Prostate gland (tissue), 2 donors: ENCODE measurements around the gene ADAMTS14. TPM values are rescaled to one million over a fixed set of nuclear protein-coding genes. Genes with fewer than 3 reads are reported as not detected.

Experiments
- DNase-seq: peaks from one replicate; pipeline ENCODE4 v3.0.0-alpha.2; 2019; ENCODE audit warnings: low spot score
- H3K27ac ChIP-seq, 2 donors: fragments of 200-600 bp; sonication (generic); 2 replicates each; pipeline ENCODE4 v1.5.1; 2017 to 2019
- H3K27me3 ChIP-seq: fragments of 200-600 bp; sonication (generic); replicated peaks from 2 replicates; pipeline ENCODE4 v1.5.1; 2019; ENCODE audit not compliant: insufficient read depth
- H3K36me3 ChIP-seq, 2 donors: fragments of 200-600 bp; sonication (generic); 1 replicate in 1 of 2; 2 replicates in 1 of 2; pipeline versions ENCODE4 v1.5.1 to v1.8.1; 2017 to 2019
- H3K4me1 ChIP-seq: fragments of 200-600 bp; sonication (generic); replicated peaks from 2 replicates; pipeline ENCODE4 v1.5.1; 2019
- H3K4me3 ChIP-seq, 2 donors: fragments of 200-600 bp; sonication (generic); 2 replicates each; pipeline ENCODE4 v1.5.1; 2017 to 2019
- H3K9me3 ChIP-seq: fragments of 200-600 bp; sonication (generic); 2 replicates; pipeline ENCODE4 v1.5.1; 2017
- CTCF ChIP-seq, 4 experiments: fragments of 200-600 bp in 2 of 4; fragments of 450-650 bp in 2 of 4; sonication (generic) in 2 of 4; IDR thresholded peaks; 1 replicate in 3 of 4; 2 replicates in 1 of 4; pipeline ENCODE4 v1.5.1; 2016 to 2019; ENCODE audit warnings: antibody characterized with exemption in 4 of 4, mild to moderate bottlenecking in 2 of 4, moderate library complexity in 2 of 4
- POLR2A ChIP-seq: fragments of 450-650 bp; IDR thresholded peaks from one replicate; pipeline ENCODE4 v1.6.1; 2016; ENCODE audit warnings: antibody characterized with exemption, mild to moderate bottlenecking
- POLR2AphosphoS5 ChIP-seq: sonication (generic); formaldehyde crosslinking; IDR thresholded peaks from one replicate; pipeline ENCODE4 v1.6.1; 2017; ENCODE audit warnings: antibody characterized with exemption
- WGBS: methylation state at CpG from one replicate; pipeline ENCODE4 v1.1.5; 2018; 5-methylcytosine and 5-hydroxymethylcytosine counted together
- intact Hi-C: fragments of 100-400 bp; cut with DNase I; formaldehyde crosslinking; loops from one replicate; pipeline ENCODE4 v1.14.2; 2022
- total RNA-seq, 2 donors: library from RNA; depleted of rRNA; stranded (reverse); fragments of >200 nt; gene quantifications; one replicate each; pipeline ENCODE4 v1.1.0, GENCODE V29; 2016

ADAMTS14 gene
- total RNA-seq, 2 donors from 2014 or later, result 0.28 TPM; not detected in 1

DNA sequence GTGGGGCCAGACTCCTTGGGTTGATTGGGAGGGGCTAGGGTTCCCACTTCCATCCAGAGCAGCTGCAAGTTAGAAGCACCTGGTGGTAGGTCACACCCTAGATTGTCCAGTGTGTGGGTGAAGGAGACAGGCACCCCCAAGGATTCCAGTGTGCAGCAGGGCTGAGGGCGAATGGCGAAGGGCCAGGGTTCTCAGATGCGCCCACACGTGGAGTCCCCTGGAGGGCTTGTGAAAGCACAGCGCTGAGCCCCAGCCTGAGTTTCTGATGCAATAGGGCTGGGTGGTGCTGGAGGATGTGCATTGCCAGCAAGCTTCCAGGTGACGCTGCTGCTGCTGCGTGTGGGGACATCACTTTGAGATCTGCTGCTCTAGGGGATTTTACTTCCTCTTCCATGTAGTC is 87.5 kb downstream of the ADAMTS14 start:
- no peak overlapping the region for H3K27ac ChIP-seq
- no peaks in the 10 kb centered on the region for H3K9me3 ChIP-seq
- no peaks in the 10 kb centered on the region for H3K27me3 ChIP-seq
- no peaks in the 10 kb centered on the region for H3K36me3 ChIP-seq
- WGBS, result 45% methylated on average over 7 of the region's 7 CpGs
- no peak for DNase-seq
- no peak overlapping the region for H3K4me3 ChIP-seq
- TF ChIP-seq POLR2A, result no peak
- TF ChIP-seq CTCF (IDR thresholded peaks at IDR 0.05), result no peak
- no peak for TF ChIP-seq POLR2AphosphoS5
- no peaks in the 10 kb centered on the region for H3K4me1 ChIP-seq
- intact Hi-C loops, result loop anchor here (2.0 to 10.0 kb wide), 3 partner anchors 209 to 545 kb away; no protein-coding TSS in a partner anchor

DNA sequence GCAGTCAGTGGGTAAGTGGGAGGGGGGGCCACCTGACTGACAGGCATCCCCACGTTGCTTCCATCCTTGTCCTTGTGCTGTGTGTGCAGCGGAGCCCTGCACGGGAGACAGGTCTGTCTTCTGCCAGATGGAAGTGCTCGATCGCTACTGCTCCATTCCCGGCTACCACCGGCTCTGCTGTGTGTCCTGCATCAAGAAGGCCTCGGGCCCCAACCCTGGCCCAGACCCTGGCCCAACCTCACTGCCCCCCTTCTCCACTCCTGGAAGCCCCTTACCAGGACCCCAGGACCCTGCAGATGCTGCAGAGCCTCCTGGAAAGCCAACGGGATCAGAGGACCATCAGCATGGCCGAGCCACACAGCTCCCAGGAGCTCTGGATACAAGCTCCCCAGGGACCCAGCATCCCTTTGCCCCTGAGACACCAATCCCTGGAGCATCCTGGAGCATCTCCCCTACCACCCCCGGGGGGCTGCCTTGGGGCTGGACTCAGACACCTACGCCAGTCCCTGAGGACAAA is 88.0 kb downstream of the ADAMTS14 start:
- Histone ChIP-seq H3K36me3 (no peaks in the 10 kb centered on the region), H3K9me3 (no peaks in the 10 kb centered on the region), H3K27ac (no peak overlapping the region), H3K27me3 (no peaks in the 10 kb centered on the region), H3K4me3 (no peak overlapping the region), H3K4me1 (no peaks in the 10 kb centered on the region)
- DNase-seq, result no peak
- intact Hi-C loops, result no loop called here
- WGBS, result 59% methylated on average over 12 of the region's 12 CpGs
- TF ChIP-seq CTCF (IDR thresholded peaks at IDR 0.05) (no peak), POLR2A (no peak), POLR2AphosphoS5 (no peak)

DNA sequence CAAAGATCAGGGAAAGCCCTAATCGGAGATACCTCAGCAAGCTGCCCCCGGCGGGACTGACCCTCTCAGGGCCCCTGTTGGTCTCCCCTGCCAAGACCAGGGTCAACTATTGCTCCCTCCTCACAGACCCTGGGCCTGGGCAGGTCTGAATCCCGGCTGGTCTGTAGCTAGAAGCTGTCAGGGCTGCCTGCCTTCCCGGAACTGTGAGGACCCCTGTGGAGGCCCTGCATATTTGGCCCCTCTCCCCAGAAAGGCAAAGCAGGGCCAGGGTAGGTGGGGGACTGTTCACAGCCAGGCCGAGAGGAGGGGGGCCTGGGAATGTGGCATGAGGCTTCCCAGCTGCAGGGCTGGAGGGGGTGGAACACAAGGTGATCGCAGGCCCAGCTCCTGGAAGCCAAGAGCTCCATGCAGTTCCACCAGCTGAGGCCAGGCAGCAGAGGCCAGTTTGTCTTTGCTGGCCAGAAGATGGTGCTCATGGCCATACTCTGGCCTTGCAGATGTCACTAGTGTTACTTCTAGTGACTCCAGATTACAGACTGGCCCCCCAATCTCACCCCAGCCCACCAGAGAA is 88.8 kb downstream of the ADAMTS14 start:
- intact Hi-C loops, result no loop called here
- H3K36me3 ChIP-seq, result no peaks in the 10 kb centered on the region
- H3K9me3 ChIP-seq, result no peaks in the 10 kb centered on the region
- TF ChIP-seq CTCF (IDR thresholded peaks at IDR 0.05) (no peak), POLR2AphosphoS5 (no peak), POLR2A (no peak)
- no peaks in the 10 kb centered on the region for H3K4me1 ChIP-seq
- H3K27ac ChIP-seq, result no peak overlapping the region
- H3K4me3 ChIP-seq, result no peak overlapping the region
- WGBS, result 70% methylated on average over 7 of the region's 7 CpGs
- DNase-seq, result no peak
- H3K27me3 ChIP-seq, result no peaks in the 10 kb centered on the region

- no peaks in the 10 kb centered on the region for H3K4me1 ChIP-seq
- no peak overlapping the region for H3K27ac ChIP-seq
- 77% methylated on average over 10 of the region's 10 CpGs for WGBS
- intact Hi-C loops, result no loop called here
- no peaks in the 10 kb centered on the region for H3K9me3 ChIP-seq
- H3K27me3 ChIP-seq, result no peaks in the 10 kb centered on the region
- DNase-seq, result no peak
- TF ChIP-seq POLR2A (no peak), CTCF (IDR thresholded peaks at IDR 0.05) (no peak), POLR2AphosphoS5 (no peak)
- H3K4me3 ChIP-seq, result no peak overlapping the region
- no peaks in the 10 kb centered on the region for H3K36me3 ChIP-seq
Observed at GRCh38 chr10:70761727-70762350, 89.5 kb downstream of the ADAMTS14 start.
